AG08395 (cell line): Measurements from ENCODE around the gene ABHD6.
"Not testable (repeated sequence)": the region's sequence is repeated elsewhere in the genome, so short reads cannot be mapped to it uniquely, and the experiment has no call there.

Experiments
- DNase-seq: peaks from one replicate; pipeline ENCODE4 v3.0.0; 2012; ENCODE audit warnings: mixed read lengths, low spot score

Gene ABHD6

GRCh38 chr3:58323529-58324390 is 86.2 kb downstream of the ABHD6 start:
- no peak for DNase-seq

DNA sequence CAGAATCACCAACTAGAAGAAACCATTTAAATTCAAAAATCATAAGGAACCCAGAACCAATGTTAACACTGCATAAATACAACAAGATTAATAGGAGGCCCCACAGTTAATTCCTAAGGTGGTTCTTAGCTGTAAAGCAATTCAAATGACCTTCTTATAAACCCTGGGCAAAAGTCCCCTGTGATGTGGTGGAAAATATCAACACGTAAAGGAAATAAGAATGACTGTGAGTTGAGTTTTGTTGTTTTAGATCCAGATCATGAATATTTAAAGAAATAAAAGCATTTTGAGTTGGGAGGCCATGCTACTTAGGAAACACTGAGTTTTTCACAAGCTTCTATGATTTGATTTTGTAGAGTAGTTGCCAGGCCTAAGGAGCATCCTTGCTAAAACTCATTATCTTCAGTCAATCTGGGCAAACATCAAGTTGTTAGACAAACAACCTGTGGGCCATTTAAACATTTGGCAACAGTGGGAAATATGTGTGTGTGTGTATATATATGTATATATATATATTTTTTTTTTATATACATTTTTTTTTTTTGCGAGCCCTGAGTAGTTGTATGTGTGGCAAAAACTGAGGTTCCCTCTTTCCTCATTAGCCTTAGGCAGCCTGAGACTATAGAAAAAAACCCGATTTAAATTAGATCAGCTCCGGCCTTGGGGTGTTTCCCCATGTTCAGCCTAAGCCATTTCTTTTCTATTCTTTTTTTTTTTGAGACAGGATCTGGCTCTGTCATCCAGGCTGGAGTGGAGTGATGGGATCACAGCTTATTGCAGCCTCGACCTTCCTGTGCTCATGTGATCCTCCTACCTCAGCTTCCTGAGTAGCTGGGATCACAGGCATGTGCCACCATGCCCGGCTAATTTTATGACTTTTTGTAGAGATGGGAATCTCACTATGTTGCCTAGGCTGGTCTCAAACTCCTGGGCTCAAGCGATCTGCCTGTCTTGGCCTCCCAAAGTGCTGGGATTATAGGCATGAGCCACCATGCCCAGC is 87.1 kb downstream of the ABHD6 start:
- no peak for DNase-seq

DNA sequence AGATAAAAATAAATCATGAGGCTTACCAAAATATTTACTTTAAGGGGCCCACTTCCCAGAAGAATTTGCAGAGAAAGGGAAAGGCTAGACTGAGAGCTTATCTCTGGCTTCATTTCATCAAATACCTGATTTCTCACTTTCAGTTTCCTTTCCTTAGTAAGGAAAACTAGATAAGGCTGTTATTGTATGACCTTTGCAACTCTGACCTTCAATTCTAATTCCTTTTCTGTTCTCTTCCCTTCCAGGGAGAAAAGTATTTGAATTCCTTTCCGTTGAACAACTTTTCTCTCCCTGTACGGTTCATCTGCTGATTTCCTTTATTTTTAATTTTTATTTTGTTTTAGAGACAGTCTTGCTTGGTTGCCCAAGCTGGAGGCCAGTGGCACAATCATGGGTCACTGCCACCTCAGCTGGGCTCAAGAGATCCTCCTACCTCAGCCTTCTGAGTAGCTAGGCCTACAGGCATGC is 88.0 kb downstream of the ABHD6 start:
- no peak for DNase-seq

DNA sequence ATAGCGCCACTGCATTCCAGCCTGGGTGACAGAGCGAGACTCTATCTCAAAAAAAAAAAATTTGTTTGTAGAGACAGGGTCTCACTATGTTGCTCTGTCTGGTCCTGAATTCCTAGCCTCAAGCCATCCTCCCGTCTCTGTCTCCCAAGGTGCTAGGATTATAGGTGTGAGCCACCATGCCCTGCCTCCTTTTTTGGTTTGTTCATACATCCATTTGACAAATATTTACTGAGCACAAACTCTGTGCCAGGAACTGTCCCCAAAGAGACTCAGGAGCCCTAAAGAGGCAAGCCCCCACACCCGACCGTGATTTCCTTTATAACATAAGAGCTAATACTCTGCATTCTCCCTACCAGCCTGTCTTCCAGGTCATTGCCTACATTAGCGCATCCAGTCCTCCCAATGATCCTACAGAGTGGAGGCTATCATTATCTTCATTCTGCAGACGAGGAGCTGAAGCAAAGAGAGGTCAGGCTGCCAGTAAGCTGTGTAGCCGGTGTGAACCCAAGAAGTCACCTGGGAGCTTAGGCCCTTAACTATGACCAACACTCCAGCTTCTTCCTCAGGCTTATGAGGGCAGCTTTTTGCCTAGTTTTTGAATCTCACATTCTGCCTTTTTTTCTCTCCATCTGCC is 88.8 kb downstream of the ABHD6 start:
- no peak for DNase-seq

DNA sequence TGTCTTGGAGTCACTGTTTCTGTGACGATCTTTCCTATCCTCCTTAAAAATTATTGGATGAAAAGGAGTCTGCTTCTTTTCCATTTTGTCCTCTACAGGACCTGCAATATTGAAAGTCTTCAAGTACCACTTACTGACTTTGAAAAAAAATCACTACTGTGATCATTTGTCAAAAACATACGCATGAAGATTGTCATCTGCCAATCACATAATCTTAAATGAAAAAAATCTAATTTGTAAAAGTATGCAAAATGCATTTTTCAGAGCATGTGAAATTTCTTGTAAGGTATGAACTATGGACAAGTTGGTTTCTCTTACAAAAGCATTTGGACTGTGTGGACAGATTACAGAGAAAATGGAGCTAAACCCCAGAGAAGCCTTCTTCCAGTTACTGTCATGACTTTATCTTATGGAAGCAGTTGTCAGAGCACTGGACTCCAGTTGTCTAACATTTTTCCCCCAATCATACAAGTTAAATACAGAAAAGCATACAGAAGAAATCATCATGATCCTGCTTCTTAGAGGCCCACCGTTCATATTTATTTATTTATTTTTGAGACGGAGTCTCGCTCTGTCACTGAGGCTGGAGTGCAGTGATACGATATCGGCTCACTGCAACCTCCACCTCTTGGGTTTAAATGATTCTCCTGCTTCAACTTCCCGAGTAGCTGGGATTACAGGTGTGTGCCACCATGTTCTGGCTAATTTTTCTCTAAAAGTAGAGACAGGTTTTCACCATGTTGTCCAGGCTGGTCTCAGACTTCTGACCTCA is 91.7 kb downstream of the ABHD6 start:
- no peak for DNase-seq

DNA sequence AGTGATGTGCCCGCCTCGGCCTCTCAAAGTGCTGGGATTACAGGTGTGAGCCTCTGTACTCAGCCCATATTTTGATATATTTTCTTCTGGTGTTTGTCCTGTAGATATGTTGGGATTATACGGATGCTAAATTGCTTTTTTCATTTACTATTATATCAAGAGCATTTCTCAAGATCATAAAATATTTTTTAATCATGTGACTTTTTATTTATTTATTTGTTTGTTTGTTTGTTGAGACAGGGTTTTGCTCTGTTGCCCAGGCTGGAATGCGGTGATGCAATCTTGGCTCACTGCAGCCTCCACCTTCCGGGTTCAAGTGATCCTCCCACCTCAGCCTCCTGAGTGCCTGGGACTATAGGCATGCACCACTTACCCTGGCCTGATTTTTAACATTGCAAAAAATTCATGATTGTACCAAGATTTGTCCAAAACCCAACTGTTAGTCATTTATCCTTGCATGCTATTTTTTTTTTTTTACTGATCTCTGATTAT is 92.4 kb downstream of the ABHD6 start:
- DNase-seq, result no peak

- DNase-seq, result no peak
These were observed 94.1 kb downstream of the ABHD6 start for GRCh38 chr3:58331593-58332152.

GRCh38 chr3:58332575-58333188 is 95.1 kb downstream of the ABHD6 start, which contains the start of gene PXK:
Gene PXK (plus strand): TSS chr3:58332892. CDS start chr3:58332989, 97 bp downstream.
- peak; percentile 78 for DNase-seq

DNA sequence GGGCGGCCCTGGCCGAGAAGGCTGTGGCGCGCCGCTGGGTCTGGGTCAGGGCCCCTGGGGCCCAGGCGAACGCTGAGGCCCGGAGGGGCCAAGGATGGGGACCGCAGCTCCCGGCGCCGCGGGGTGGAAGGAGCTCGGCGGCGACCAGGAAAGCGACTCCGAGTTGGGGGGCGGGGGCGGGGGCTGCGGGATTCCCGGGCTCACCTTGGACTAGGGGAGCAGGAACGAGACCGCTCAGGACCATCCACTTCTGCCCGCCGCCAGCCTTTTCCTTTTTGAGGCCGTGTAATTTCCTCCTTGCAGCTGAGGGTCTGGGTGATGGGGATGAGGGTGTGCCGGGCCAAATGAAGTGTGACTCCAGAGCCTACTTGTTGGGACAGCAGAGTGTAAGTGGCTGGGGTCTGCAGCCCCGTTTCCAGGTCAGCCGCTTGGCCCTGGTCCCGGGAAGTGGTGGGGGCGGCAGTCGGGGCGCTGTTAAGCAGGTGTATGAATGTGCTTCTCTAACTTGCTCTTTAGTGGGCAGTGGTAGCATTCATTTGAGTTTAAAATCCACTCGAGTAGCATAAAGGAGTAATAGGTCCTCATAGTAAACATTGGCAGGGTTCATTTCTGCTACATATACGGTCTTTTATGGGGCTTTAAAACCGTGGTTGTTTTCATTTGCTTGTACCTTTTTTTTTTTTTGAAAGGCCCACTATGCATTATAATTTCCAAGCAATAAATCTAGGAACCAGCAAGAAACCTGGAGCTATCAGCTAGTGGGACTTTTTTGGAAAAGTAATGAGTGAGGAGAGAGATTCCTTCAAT is 95.8 kb downstream of the ABHD6 start:
- no peak for DNase-seq

GRCh38 chr3:58334013-58334321 is 96.4 kb downstream of the ABHD6 start:
- no peak for DNase-seq

DNA sequence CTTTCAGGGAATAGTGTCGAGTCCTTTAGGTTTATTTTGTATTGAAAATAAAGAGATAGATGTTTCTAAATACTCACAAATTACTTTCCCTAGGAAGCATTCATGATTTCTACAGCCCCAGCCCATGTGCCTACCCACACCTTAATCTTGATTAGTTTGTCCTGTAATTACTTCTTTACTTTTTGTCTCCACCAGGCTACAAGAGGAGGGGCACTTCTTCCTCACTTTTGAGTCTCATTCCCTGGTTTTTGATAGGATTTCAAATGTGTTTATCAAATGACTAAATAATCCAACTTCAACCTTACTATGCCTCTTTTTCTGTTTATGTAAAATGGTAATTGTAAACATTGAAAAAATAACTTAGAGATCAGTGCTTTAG is 96.9 kb downstream of the ABHD6 start:
- no peak for DNase-seq

DNA sequence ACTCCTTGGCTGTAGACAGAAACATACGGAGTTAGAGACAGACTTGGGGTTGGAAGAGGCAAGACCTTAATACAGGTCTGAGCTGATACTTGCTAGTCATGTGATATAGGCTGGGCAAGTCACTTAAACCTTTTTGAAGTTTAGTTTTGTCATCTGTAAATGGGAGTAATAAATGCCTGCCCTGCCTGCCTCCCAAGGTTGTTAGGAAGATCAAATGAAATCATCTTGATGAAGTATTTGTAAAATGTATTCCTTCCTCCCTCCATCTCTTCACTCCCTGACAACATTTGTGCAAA is 98.0 kb downstream of the ABHD6 start:
- DNase-seq, result no peak

GRCh38 chr3:58336135-58336882 is 98.7 kb downstream of the ABHD6 start:
- DNase-seq, result peak; percentile 73

DNA sequence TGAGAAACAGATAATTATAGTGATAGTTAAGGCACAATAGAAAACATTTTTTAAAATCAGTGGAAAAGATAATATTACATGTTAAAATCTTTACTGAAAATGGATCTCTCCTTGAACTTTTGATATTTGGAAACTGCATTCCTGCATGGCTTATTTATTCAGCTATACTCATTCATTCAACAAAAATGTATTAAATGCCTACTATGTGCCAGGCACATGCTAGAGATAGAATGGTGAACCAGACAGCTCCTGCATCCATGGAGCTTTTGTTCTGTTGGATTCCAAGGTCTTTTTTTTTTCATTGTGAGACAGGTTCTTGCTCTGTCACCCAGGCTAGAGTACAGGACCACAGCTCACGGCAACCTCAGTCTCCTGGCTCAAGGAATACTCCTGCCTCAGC is 99.6 kb downstream of the ABHD6 start:
- no peak for DNase-seq

- not testable (repeated sequence) for DNase-seq
These were observed 101.6 kb downstream of the ABHD6 start for GRCh38 chr3:58339146-58339545.

GRCh38 chr3:58340594-58341244 is 103.1 kb downstream of the ABHD6 start:
- no peak for DNase-seq

DNA sequence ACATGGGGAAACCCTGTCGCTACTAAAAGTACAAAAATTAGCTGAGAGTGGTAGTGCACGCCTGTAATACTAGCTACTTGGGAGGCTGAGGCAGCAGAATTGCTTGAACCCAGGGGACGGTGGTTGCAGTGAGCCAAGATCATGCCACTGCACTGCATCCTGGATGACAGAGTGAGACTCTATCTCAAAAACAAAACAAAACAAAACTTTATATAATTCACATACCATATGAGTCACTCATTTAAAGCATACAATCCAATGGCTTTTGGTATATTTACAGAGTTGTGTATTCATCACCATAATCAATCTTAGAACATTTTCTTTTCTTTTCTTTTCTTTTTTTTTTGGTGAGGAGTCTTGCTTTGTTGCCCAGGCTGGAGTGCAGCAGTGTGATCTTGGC is 103.8 kb downstream of the ABHD6 start:
- no peak for DNase-seq

GRCh38 chr3:58342676-58343075 is 105.1 kb downstream of the ABHD6 start:
- no peak for DNase-seq
